ENCODE data around the gene KDM3B. TPM values are rescaled to one million over a fixed set of nuclear protein-coding genes. Genes with fewer than 3 reads are reported as not detected.

Gene KDM3B
- total RNA-seq, 1 experiment from 2014 or later: 89.2 TPM

DNA sequence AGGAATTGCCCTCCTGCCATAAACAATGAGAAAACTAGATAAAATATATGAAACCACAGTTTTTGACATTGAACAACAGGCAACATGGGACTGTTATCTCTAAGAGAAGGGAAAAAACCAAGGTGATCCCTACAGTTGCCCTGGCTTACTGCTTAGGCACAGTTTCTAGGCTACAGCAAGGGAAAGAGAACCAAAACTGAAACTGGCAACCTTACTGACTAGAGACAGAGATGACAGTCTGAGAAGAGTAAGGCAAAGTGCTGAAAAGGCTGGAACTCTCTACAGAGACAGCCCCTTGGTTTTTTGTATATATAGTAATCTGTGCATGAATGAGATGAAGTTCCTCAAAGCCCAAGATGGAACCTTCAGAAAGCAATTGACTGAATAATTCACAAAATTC is 50.2 kb downstream of the KDM3B start:
- no peak overlapping the region for H4K91ac ChIP-seq (ENCODE audit: insufficient read length, low read depth, low read length)
- no peak overlapping the region for H3K4ac ChIP-seq (ENCODE audit: low read depth, low read length)
- H4K8ac ChIP-seq (replicated peaks; ENCODE audit: insufficient read length, low read depth, low read length): no peak overlapping the region
- H3K9ac ChIP-seq (ENCODE audit: extremely low read depth, insufficient read length, low read length): no peak overlapping the region
- H4K5ac ChIP-seq (ENCODE audit: insufficient read length, low read depth, low read length): no peak overlapping the region
- no peak overlapping the region for H2BK120ac ChIP-seq (ENCODE audit: low read depth, low read length, poor library complexity, severe bottlenecking)
- H3K23me2 ChIP-seq (ENCODE audit: insufficient read length, low read depth, low read length, poor library complexity, severe bottlenecking): no peaks in the 10 kb centered on the region
- no peak overlapping the region for H2BK15ac ChIP-seq (ENCODE audit: low read depth, low read length)
- H2BK20ac ChIP-seq (ENCODE audit: low read depth, low read length, poor library complexity, severe bottlenecking): no peak overlapping the region
- no peaks in the 10 kb centered on the region for H3K27me3 ChIP-seq (ENCODE audit: insufficient read depth, low read length)
- Mint-ChIP-seq H3K4me3 (no peak overlapping the region), H3K4me1 (no peaks in the 10 kb centered on the region), H3K27me3 (ENCODE audit: low read depth) (no peaks in the 10 kb centered on the region), H3K36me3 (ENCODE audit: insufficient read depth in 1 of 3, low read depth in 3 of 3) (peaks cover 43 to 75% (median 74%) of the 10 kb centered on the region in 3 experiments), H3K9me3 (no peaks in the 10 kb centered on the region; a peak in 1 of 5 replicates), H3K27ac (no peak overlapping the region)
- H3K79me2 ChIP-seq (ENCODE audit: insufficient read depth, low read length): no peaks in the 10 kb centered on the region
- H3K23ac ChIP-seq (ENCODE audit: insufficient read length, low read depth, low read length): no peak overlapping the region
- H3K79me1 ChIP-seq (ENCODE audit: insufficient read depth, low read depth, low read length, poor library complexity, severe bottlenecking): no peaks in the 10 kb centered on the region
- H2BK12ac ChIP-seq (ENCODE audit: insufficient read length, low read depth, low read length): no peak overlapping the region
- H2AFZ ChIP-seq (ENCODE audit: low read length): no peak overlapping the region
- H2BK5ac ChIP-seq (ENCODE audit: insufficient read length, low read length): no peak overlapping the region
- H3K4me2 ChIP-seq (ENCODE audit: insufficient read depth, insufficient read length, low read length): no peak overlapping the region
- DNase-seq: no peak
- TF ChIP-seq, protein P1, sequence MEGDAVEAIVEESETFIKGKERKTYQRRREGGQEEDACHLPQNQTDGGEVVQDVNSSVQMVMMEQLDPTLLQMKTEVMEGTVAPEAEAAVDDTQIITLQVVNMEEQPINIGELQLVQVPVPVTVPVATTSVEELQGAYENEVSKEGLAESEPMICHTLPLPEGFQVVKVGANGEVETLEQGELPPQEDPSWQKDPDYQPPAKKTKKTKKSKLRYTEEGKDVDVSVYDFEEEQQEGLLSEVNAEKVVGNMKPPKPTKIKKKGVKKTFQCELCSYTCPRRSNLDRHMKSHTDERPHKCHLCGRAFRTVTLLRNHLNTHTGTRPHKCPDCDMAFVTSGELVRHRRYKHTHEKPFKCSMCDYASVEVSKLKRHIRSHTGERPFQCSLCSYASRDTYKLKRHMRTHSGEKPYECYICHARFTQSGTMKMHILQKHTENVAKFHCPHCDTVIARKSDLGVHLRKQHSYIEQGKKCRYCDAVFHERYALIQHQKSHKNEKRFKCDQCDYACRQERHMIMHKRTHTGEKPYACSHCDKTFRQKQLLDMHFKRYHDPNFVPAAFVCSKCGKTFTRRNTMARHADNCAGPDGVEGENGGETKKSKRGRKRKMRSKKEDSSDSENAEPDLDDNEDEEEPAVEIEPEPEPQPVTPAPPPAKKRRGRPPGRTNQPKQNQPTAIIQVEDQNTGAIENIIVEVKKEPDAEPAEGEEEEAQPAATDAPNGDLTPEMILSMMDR (conservative IDR thresholded peaks at IDR 0.05): no peak
- H3T11ph ChIP-seq (ENCODE audit: low read length): no peak overlapping the region
- no peaks in the 10 kb centered on the region for H4K20me1 ChIP-seq (ENCODE audit: control insufficient read depth, insufficient read depth, insufficient read length)
- no peaks in the 10 kb centered on the region for H3K9me3 ChIP-seq (ENCODE audit: control insufficient read depth, low read depth, low read length)
- H3K18ac ChIP-seq (ENCODE audit: insufficient read length, low read depth, low read length): no peak overlapping the region
- H3K4me1 ChIP-seq (ENCODE audit: insufficient read depth, low read length): no peaks in the 10 kb centered on the region
- no peak overlapping the region for H2AK5ac ChIP-seq (ENCODE audit: insufficient read length, low read length)
- H3K56ac ChIP-seq (ENCODE audit: insufficient read length, low read depth, low read length): no peak overlapping the region
- H3K27ac ChIP-seq (ENCODE audit: insufficient read length, low read depth, low read length): no peak overlapping the region
- H3K14ac ChIP-seq (ENCODE audit: insufficient read depth, low read length): no peak overlapping the region
